GM21529 (cell line): Measurements from ENCODE around the gene CNOT6.

Experiments used
- ATAC-seq: cut with Tn5 transposase; IDR thresholded peaks from one replicate; pipeline ENCODE4 v1.9.1; 2021; ENCODE audit not compliant: unreplicated experiment

CNOT6 gene

GRCh38 chr5:180613814-180614188, 119.6 kb downstream of the CNOT6 start:
- no peak for ATAC-seq

GRCh38 chr5:180618487-180618828, 124.3 kb downstream of the CNOT6 start:
- ATAC-seq = no peak

- ATAC-seq = no peak
Measured at GRCh38 chr5:180618829-180619562, 124.8 kb downstream of the CNOT6 start.

- no peak for ATAC-seq
Measured at GRCh38 chr5:180619563-180619915, 125.4 kb downstream of the CNOT6 start.

- no peak for ATAC-seq
Measured at GRCh38 chr5:180620014-180620413, 125.8 kb downstream of the CNOT6 start.

GRCh38 chr5:180621311-180621710, 127.1 kb downstream of the CNOT6 start:
- ATAC-seq = no peak

GRCh38 chr5:180622910-180623309, 128.7 kb downstream of the CNOT6 start:
- ATAC-seq = no peak

- no peak for ATAC-seq
Measured at GRCh38 chr5:180623411-180623834, 129.2 kb downstream of the CNOT6 start.

GRCh38 chr5:180623844-180624243, 129.7 kb downstream of the CNOT6 start:
- ATAC-seq = no peak

- ATAC-seq = no peak
Measured at GRCh38 chr5:180624587-180624986, 130.4 kb downstream of the CNOT6 start.

- no peak for ATAC-seq
Measured at GRCh38 chr5:180625125-180625790, 131.1 kb downstream of the CNOT6 start.

GRCh38 chr5:180625791-180626660, 131.8 kb downstream of the CNOT6 start:
- no peak for ATAC-seq

GRCh38 chr5:180626661-180627385, 132.6 kb downstream of the CNOT6 start:
- no peak for ATAC-seq

- no peak for ATAC-seq
Measured at GRCh38 chr5:180627386-180628120, 133.4 kb downstream of the CNOT6 start.
